Activated CD4-positive, alpha-beta T cell treated with anti-CD3 and anti-CD28 coated beads, Interleukin-2, amount 10 ng/mL, durations not matched to agents 24 days and 14 days (primary cell): ENCODE measurements around the gene SHE. TPM values are rescaled to one million over a fixed set of nuclear protein-coding genes. Genes with fewer than 3 reads are reported as not detected.
"Not testable (repeated sequence)": the region's sequence is repeated elsewhere in the genome, so short reads cannot be mapped to it uniquely, and the experiment has no call there.

Experiments used
- DNase-seq: peaks from one replicate; pipeline ENCODE4 v3.0.0; 2022
- H3K27ac Mint-ChIP-seq: one replicate; pipeline ENCODE4 v1.8.0; 2022; ENCODE audit warnings: mild to moderate bottlenecking, mixed read lengths
- H3K27me3 Mint-ChIP-seq: one replicate; pipeline ENCODE4 v1.8.0; 2022; ENCODE audit warnings: mixed read lengths
- H3K36me3 Mint-ChIP-seq: one replicate; pipeline ENCODE4 v1.8.0; 2022; ENCODE audit warnings: low read depth, mild to moderate bottlenecking, mixed read lengths
- H3K4me1 Mint-ChIP-seq: one replicate; pipeline ENCODE4 v1.8.0; 2021; ENCODE audit warnings: mixed read lengths
- H3K4me3 Mint-ChIP-seq: one replicate; pipeline ENCODE4 v1.8.0; 2022; ENCODE audit warnings: mild to moderate bottlenecking, moderate library complexity, mixed read lengths
- H3K9me3 Mint-ChIP-seq: one replicate; pipeline ENCODE4 v1.8.0; 2021; ENCODE audit warnings: mixed read lengths
- intact Hi-C: fragments of 100-400 bp; cut with micrococcal nuclease; formaldehyde crosslinking; loops from one replicate; pipeline ENCODE4 v1.15.1; 2023
- total RNA-seq: library from RNA; stranded (reverse); gene quantifications from 2 replicates; pipeline ENCODE4 v1.2.3, GENCODE V29; 2022

SHE gene
- total RNA-seq, 1 donor from 2014 or later, result not detected

DNA sequence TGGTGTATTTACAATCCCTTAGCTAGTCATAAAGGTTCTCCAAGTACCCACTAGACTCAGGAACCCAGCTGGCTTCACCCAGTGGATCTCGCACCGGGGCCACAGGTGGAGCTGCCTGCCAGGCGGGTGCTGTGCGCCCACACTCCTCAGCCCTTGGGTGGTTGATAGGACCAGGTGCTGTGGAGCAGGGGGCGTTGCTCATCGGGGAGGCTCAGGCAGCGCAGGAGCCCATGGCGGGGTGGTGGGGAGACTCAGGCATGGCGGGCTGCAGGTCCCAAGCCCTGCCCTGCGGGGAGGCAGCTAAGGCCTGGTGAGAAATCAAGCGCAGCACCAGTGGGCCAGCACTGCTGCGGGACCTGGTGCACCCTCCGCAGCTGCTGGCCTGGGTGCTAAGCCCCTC, 29.7 kb upstream of the SHE start:
- H3K36me3 Mint-ChIP-seq, DNase-seq, intact Hi-C loops, H3K4me3 Mint-ChIP-seq, H3K4me1 Mint-ChIP-seq, H3K27ac Mint-ChIP-seq, H3K9me3 Mint-ChIP-seq: not testable (repeated sequence)
- H3K27me3 Mint-ChIP-seq, result peaks cover 25% of the 10 kb centered on the region

DNA sequence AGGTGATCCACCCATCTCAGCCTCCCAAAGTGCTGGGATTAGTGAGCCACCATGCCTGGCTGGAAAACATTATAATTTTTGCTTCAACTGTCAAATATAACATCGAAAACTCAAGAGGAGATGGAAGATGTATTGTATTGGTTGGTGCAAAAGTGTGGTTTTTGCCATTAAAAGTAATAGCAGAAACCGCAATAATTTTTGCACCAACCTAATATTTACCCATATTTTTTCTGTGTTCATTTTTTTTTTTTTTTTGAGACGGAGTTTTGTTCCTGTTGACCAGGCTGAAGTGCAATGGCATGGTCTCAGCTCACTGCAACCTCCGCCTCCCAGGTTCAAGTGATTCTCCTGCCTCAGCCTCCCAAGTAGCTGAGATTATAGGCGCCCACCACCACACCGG, 27.1 kb upstream of the SHE start:
- intact Hi-C loops, result no loop called here
- Mint-ChIP-seq H3K27me3 (peaks cover 15% of the 10 kb centered on the region), H3K27ac (no peak overlapping the region), H3K36me3 (no peaks in the 10 kb centered on the region), H3K4me1 (no peaks in the 10 kb centered on the region), H3K9me3 (no peaks in the 10 kb centered on the region), H3K4me3 (no peak overlapping the region)
- DNase-seq, result no peak

- intact Hi-C loops, result no loop called here
- H3K27ac Mint-ChIP-seq, result no peak overlapping the region
- no peak overlapping the region for H3K4me3 Mint-ChIP-seq
- H3K4me1 Mint-ChIP-seq, result no peaks in the 10 kb centered on the region
- no peaks in the 10 kb centered on the region for H3K9me3 Mint-ChIP-seq
- DNase-seq, result no peak
- no peaks in the 10 kb centered on the region for H3K36me3 Mint-ChIP-seq
- H3K27me3 Mint-ChIP-seq, result peaks cover 25% of the 10 kb centered on the region
These were observed 25.0 kb upstream of the SHE start for GRCh38 chr1:154527192-154527591.

DNA sequence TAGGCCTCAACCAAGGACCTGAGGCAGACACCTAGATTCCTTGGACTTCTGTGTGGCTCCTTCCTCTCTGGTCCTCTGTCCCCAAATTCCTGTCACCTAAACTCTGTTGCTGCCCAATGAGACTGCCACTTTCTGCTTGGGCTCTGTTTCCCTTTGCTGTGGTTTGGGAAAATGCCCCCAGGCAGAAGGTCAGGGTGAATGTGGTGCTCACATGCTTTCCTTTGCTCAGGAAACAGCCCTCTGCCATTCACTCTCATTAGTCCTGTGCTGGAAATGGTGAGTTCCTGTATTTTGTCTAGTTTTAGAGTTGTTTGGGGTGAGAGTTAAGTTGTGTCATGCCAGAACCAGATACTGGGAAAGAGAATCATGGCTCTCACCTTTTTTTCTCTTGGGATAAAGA, 22.7 kb upstream of the SHE start:
- Mint-ChIP-seq H3K27ac (no peak overlapping the region), H3K27me3 (peaks cover 28% of the 10 kb centered on the region), H3K4me1 (peaks cover 2% of the 10 kb centered on the region), H3K9me3 (no peaks in the 10 kb centered on the region), H3K4me3 (no peak overlapping the region), H3K36me3 (no peaks in the 10 kb centered on the region)
- intact Hi-C loops, result no loop called here
- DNase-seq, result no peak

DNA sequence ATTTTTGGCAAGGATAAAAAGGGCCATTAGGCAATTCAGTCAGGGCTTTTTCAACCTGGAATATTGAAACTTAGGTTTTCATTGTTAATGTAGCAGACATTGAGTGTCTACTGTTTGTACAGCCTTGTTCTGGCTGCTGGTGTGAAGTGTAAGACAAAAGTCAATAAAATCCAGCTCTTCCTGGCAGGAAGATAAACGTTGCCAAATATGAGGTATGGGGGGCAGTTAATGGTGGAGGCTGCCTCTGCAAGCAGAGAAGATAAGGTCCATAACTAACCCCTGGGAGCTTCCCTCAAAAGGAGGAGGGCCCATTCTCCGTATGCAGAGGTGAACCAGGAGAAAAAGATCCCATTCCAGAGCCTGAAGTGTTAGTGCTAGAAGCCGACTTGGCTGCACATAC, 19.5 kb upstream of the SHE start:
- Mint-ChIP-seq H3K4me1 (peaks cover 2% of the 10 kb centered on the region), H3K36me3 (no peaks in the 10 kb centered on the region), H3K27ac (no peak overlapping the region), H3K4me3 (no peak overlapping the region), H3K9me3 (no peaks in the 10 kb centered on the region), H3K27me3 (peaks cover 34% of the 10 kb centered on the region)
- DNase-seq, result no peak
- intact Hi-C loops, result no loop called here

DNA sequence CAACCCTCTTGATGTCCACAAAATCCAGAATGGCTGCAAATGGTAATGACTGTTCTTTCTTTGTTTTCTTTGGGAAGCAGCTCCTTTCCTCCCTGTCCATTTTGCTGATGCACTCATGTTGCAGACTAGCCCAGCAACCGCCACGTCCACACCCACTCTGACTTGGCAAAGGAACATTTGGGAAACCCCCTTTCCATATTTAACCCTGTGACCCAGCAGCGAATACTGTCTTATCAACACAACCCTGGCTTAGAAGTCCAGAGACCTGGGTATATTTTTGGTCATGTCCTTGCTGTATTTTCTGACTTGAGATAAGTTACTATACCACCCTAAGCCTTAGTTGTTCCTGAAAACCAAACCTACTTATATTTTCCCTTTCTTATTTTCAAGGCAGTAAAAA, 18.1 kb upstream of the SHE start:
- Mint-ChIP-seq H3K9me3 (no peaks in the 10 kb centered on the region), H3K27ac (no peak overlapping the region), H3K36me3 (no peaks in the 10 kb centered on the region), H3K4me3 (no peak overlapping the region), H3K4me1 (peaks cover 2% of the 10 kb centered on the region), H3K27me3 (peaks cover 42% of the 10 kb centered on the region)
- intact Hi-C loops, result no loop called here
- no peak for DNase-seq

DNA sequence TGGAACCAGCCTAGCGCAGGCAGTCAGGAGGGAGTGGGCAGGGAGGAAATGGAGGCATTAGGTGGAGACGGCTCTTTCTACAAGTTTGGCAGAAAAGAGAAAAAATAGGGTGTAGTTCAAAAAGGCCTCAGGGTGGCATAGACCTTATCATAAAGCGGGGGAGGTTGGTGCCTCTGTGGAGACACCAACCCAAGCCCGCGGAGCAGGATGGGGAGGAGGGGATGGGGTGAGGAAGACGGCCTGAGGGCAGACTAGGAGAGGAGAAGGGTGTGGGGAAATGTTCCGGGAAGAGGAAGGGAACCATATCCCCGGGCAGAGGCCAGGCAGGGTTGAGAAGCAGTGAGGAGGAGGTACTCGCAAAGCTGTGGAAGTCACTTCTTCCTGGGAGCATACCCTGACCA, 17.4 kb upstream of the SHE start:
- intact Hi-C loops, result no loop called here
- H3K9me3 Mint-ChIP-seq, result no peaks in the 10 kb centered on the region
- no peak for DNase-seq
- H3K27me3 Mint-ChIP-seq, result peaks cover 42% of the 10 kb centered on the region
- H3K27ac Mint-ChIP-seq, result no peak overlapping the region
- peaks cover 2% of the 10 kb centered on the region for H3K4me1 Mint-ChIP-seq
- no peaks in the 10 kb centered on the region for H3K36me3 Mint-ChIP-seq
- no peak overlapping the region for H3K4me3 Mint-ChIP-seq

GRCh38 chr1:154517661-154518060, 15.4 kb upstream of the SHE start:
- Mint-ChIP-seq H3K36me3 (no peaks in the 10 kb centered on the region), H3K4me3 (no peak overlapping the region), H3K27me3 (peaks cover 45% of the 10 kb centered on the region), H3K4me1 (peaks cover 2% of the 10 kb centered on the region), H3K9me3 (no peaks in the 10 kb centered on the region), H3K27ac (no peak overlapping the region)
- intact Hi-C loops, result no loop called here
- DNase-seq, result no peak

DNA sequence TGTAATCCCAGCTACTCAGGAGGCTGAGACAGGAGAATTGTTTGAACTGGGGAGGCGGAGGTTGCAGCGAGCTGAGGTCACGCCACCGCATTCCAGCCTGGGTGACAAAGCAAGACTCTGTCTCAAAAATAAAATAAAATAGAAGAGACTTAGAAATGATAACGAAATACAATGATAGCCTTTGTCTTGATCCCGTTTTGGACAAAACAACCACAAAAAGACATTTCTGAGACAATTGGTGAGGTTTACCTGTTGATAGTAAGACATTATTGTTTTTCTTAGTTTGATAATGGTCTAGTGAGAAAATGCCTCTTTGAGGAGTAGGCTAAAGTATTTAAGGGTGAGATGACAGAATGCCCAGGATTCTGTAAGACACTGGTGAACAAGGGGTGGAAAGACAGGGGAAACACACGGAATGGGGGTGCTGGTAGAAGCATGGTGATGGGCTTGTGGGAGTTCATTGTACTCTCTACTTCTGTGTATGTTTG, 11.9 kb upstream of the SHE start:
- intact Hi-C loops, result no loop called here
- no peak overlapping the region for H3K27ac Mint-ChIP-seq
- no peak overlapping the region for H3K4me3 Mint-ChIP-seq
- H3K27me3 Mint-ChIP-seq, result peaks cover 37% of the 10 kb centered on the region
- no peak for DNase-seq
- H3K36me3 Mint-ChIP-seq, result no peaks in the 10 kb centered on the region
- no peaks in the 10 kb centered on the region for H3K9me3 Mint-ChIP-seq
- H3K4me1 Mint-ChIP-seq, result no peaks in the 10 kb centered on the region

- no peaks in the 10 kb centered on the region for H3K9me3 Mint-ChIP-seq
- H3K27ac Mint-ChIP-seq, result no peak overlapping the region
- H3K36me3 Mint-ChIP-seq, result no peaks in the 10 kb centered on the region
- no peak for DNase-seq
- peaks cover 42% of the 10 kb centered on the region for H3K27me3 Mint-ChIP-seq
- no peak overlapping the region for H3K4me3 Mint-ChIP-seq
- intact Hi-C loops, result no loop called here
- H3K4me1 Mint-ChIP-seq, result no peaks in the 10 kb centered on the region
These were observed 10.5 kb upstream of the SHE start for GRCh38 chr1:154512760-154513159.

DNA sequence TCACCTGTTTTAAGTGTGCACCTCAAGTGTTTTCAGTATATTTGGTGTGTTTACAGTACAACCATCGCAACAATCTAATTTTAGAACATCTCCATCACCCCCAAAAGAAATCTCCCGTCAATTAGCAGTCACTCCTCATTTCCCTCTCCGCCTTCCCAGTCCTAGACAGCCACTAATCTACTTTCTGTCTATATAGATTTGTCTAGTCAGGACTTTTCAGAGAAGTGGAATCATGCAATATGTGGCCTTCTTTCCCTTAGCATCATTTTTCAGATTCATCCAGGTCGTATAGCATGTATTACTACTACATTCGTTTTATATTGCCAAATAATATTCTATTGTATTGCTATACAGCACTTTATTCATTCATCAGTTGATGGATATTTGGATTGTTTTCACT, 1.7 kb upstream of the SHE start:
- peaks cover 78% of the 10 kb centered on the region for H3K27me3 Mint-ChIP-seq
- no peak overlapping the region for H3K27ac Mint-ChIP-seq
- peaks cover 4% of the 10 kb centered on the region for H3K4me1 Mint-ChIP-seq
- H3K36me3 Mint-ChIP-seq, result peaks cover 1% of the 10 kb centered on the region
- DNase-seq, result no peak
- no peak overlapping the region for H3K4me3 Mint-ChIP-seq
- intact Hi-C loops, result no loop called here
- H3K9me3 Mint-ChIP-seq, result no peaks in the 10 kb centered on the region

DNA sequence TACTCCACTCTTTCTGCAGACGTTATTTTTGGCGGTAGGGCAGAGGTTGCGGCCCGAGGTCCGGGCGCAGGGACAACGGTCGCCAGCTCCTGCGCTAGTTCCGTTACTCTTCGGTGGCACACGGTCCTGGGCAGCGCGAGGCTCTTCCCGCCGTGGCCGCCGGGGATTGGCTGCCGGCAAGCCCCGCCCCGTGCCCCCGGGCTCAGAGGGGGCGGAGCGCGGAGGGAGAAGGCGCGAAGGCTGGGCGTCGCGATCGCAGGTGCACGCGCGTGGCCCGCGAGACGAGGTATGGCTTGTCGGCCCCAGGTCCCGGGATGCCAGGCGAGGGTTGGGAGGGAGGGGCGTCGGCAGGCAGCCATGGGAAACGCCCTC, 518 bp upstream of the SHE start:
- Mint-ChIP-seq H3K27ac (no peak overlapping the region), H3K4me3 (peak overlapping the region; percentile 54), H3K9me3 (no peaks in the 10 kb centered on the region), H3K4me1 (peaks cover 4% of the 10 kb centered on the region), H3K27me3 (peaks cover 78% of the 10 kb centered on the region), H3K36me3 (peaks cover 1% of the 10 kb centered on the region)
- intact Hi-C loops, result no loop called here
- DNase-seq, result no peak

- Mint-ChIP-seq H3K4me3 (peak overlapping the region; percentile 5), H3K27ac (no peak overlapping the region), H3K36me3 (peaks cover 1% of the 10 kb centered on the region), H3K27me3 (peaks cover 71% of the 10 kb centered on the region), H3K4me1 (peaks cover 8% of the 10 kb centered on the region), H3K9me3 (no peaks in the 10 kb centered on the region)
- no peak for DNase-seq
- intact Hi-C loops, result no loop called here
These were observed 668 bp downstream of the SHE start for GRCh38 chr1:154501423-154502065.

- H3K27me3 Mint-ChIP-seq, result peaks cover 62% of the 10 kb centered on the region
- peaks cover 8% of the 10 kb centered on the region for H3K4me1 Mint-ChIP-seq
- H3K4me3 Mint-ChIP-seq, result no peak overlapping the region
- intact Hi-C loops, result no loop called here
- no peaks in the 10 kb centered on the region for H3K9me3 Mint-ChIP-seq
- no peak for DNase-seq
- no peak overlapping the region for H3K27ac Mint-ChIP-seq
- H3K36me3 Mint-ChIP-seq, result peaks cover 1% of the 10 kb centered on the region
These were observed 1.7 kb downstream of the SHE start for GRCh38 chr1:154500533-154500932.

DNA sequence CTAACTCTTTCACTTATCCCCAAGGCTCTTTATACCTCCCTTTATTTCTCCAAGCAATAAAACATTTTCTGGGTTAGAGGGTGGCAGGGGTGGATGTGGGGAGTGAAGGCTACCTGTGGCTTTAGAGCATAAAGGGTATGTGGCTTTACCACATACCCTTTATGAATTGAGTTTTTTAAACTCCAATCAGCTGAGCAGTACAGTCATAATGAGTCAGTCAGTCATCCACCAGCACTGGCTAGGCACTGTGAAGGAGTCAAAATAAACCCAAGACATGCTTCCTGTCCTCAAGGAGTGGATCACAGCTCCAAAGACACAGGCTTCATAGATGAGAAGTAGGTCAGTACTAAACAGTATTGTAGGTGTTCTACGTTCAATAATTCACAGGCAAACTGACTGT, 2.8 kb downstream of the SHE start:
- H3K9me3 Mint-ChIP-seq, result no peaks in the 10 kb centered on the region
- peaks cover 1% of the 10 kb centered on the region for H3K36me3 Mint-ChIP-seq
- no peak for DNase-seq
- H3K4me1 Mint-ChIP-seq, result peaks cover 8% of the 10 kb centered on the region
- no peak overlapping the region for H3K4me3 Mint-ChIP-seq
- no peak overlapping the region for H3K27ac Mint-ChIP-seq
- intact Hi-C loops, result no loop called here
- peaks cover 55% of the 10 kb centered on the region for H3K27me3 Mint-ChIP-seq
